ENCODE data around the gene ASF1B. TPM values are rescaled to one million over a fixed set of nuclear protein-coding genes. Genes with fewer than 3 reads are reported as not detected.

The ASF1B gene
- total RNA-seq, 1 experiment from 2014 or later: 78.1 TPM

GRCh38 chr19:14097532-14098151 is 38.7 kb downstream of the ASF1B start:
- ChIA-PET POLR2A (no interaction called here), RAD21 (ENCODE audit: low non-redundant PET in 1 of 2, low total read pairs in 2 of 2, uncharacterized antibody in 2 of 2, unreplicated experiment in 2 of 2) (no interaction called here), CTCF (no interaction called here)
- Histone ChIP-seq H2AFZ (ENCODE audit: low read depth, low read length, poor library complexity, severe bottlenecking) (no peak overlapping the region), H3K79me2 (ENCODE audit: insufficient read depth, low read length) (no peaks in the 10 kb centered on the region), H3K4me2 (ENCODE audit: low read length) (no peak overlapping the region), H4K20me1 (ENCODE audit: insufficient read depth) (no peaks in the 10 kb centered on the region), H3K27ac (ENCODE audit: low read depth, low read length) (no peak overlapping the region), H3K9ac (ENCODE audit: low read length) (no peak overlapping the region), H3K27me3 (ENCODE audit: insufficient read depth, low read length) (no peaks in the 10 kb centered on the region), H3K4me3 (replicated peaks in 1 of 2; ENCODE audit: low read depth in 1 of 2, low read length in 2 of 2) (no peak overlapping the region), H3K9me2 (ENCODE audit: insufficient read depth) (no peaks in the 10 kb centered on the region), H3K9me3 (ENCODE audit: control insufficient read depth in 1 of 2, insufficient read depth in 1 of 2, low read depth in 1 of 2, low read length in 2 of 2) (peaks cover 3 to 7% of the 10 kb centered on the region in 2 experiments; a peak in 1 of 4 replicates), H3K4me1 (ENCODE audit: control insufficient read depth in 1 of 2, insufficient read depth in 2 of 2, low read length in 2 of 2) (0 out of 4 replicates have a peak, but pooled peaks cover 0 to 4% of the 10 kb centered on the region in 2 experiments), H3K36me3 (ENCODE audit: control insufficient read depth in 1 of 2, insufficient read depth in 2 of 2, low read length in 2 of 2) (peaks cover 6 to 18% of the 10 kb centered on the region in 2 experiments)
- DNase-seq (ENCODE audit: low read depth, low spot score) (no peak), ATAC-seq (peak; percentile 64)
- peak; percentile 10 to 32 (median 32); a peak in 3 of 6 replicates for TF ChIP-seq CTCF (IDR thresholded peaks at IDR 0.05 in 2 of 3, conservative IDR thresholded peaks at IDR 0.05 in 1 of 3; ENCODE audit: borderline replicate concordance in 1 of 3, insufficient read depth in 1 of 3, low read depth in 2 of 3, low read length in 2 of 3)
- TF ChIP-seq ATF3 (IDR thresholded peaks at IDR 0.05): no peak
- no peak for TF ChIP-seq ZFX (IDR thresholded peaks at IDR 0.05)
- TF ChIP-seq SRF (IDR thresholded peaks at IDR 0.05; ENCODE audit: low read depth): no peak
- no peak for TF ChIP-seq ZNF274 (IDR thresholded peaks at IDR 0.05; ENCODE audit: low read depth, low read length)
- TF ChIP-seq RAD21 (IDR thresholded peaks at IDR 0.05; ENCODE audit: low read depth): peak; percentile 30; the same call in 1 of the 2 replicates
- TF ChIP-seq YY1 (IDR thresholded peaks at IDR 0.05; ENCODE audit: extremely low read depth, insufficient replicate concordance, low read depth, low read length): no peak
- TF ChIP-seq ZBTB33 (IDR thresholded peaks at IDR 0.05; ENCODE audit: extremely low read depth, insufficient replicate concordance, low read length): no peak
- TF ChIP-seq ELF1 (IDR thresholded peaks at IDR 0.05; ENCODE audit: borderline replicate concordance, low read depth): no peak
- TF ChIP-seq CEBPB (IDR thresholded peaks at IDR 0.05; ENCODE audit: low read depth): no peak
- no peak for TF ChIP-seq REST (IDR thresholded peaks at IDR 0.05; ENCODE audit: low read depth)
- no peak for TF ChIP-seq SP1 (IDR thresholded peaks at IDR 0.05; ENCODE audit: low read depth)
- TF ChIP-seq CBX3 (IDR thresholded peaks at IDR 0.05; ENCODE audit: low read depth): no peak
- TF ChIP-seq EGR1 (IDR thresholded peaks at IDR 0.05; ENCODE audit: low read depth): no peak
- intact Hi-C loops (cut with micrococcal nuclease): no loop called here
- BruUV-seq (replicated peaks): no TSS peak

All from HCT116 (cell line).